ENCODE results near the gene PITX2. TPM values are rescaled to one million over a fixed set of nuclear protein-coding genes. Genes with fewer than 3 reads are reported as not detected.

The PITX2 gene
- total RNA-seq, 1 donor from 2014 or later: not detected

- no peaks in the 10 kb centered on the region for H3K9me3 ChIP-seq (replicated peaks)
- H3K4me1 ChIP-seq: peaks cover 46% of the 10 kb centered on the region
- H3K4me3 ChIP-seq: peak overlapping the region; percentile 57
- intact Hi-C loops (cut with micrococcal nuclease): no loop called here
- peaks cover 100% of the 10 kb centered on the region for H3K27me3 ChIP-seq (ENCODE audit: low read depth)
- no peak overlapping the region for H3K27ac ChIP-seq (replicated peaks)
- DNase-seq: no peak
- H3K36me3 ChIP-seq: no peaks in the 10 kb centered on the region
- TF ChIP-seq CTCF (IDR thresholded peaks at IDR 0.05; ENCODE audit: borderline replicate concordance): no peak
These were observed 9.9 kb upstream of the PITX2 start for GRCh38 chr4:110632506-110633357.

- peak; percentile 70 for TF ChIP-seq CTCF (IDR thresholded peaks at IDR 0.05; ENCODE audit: borderline replicate concordance)
- Histone ChIP-seq H3K4me1 (peaks cover 37% of the 10 kb centered on the region), H3K27ac (replicated peaks) (no peak overlapping the region), H3K36me3 (no peaks in the 10 kb centered on the region), H3K9me3 (replicated peaks) (no peaks in the 10 kb centered on the region), H3K4me3 (peak overlapping the region; percentile 57), H3K27me3 (ENCODE audit: low read depth) (peaks cover 100% of the 10 kb centered on the region)
- DNase-seq: peak; percentile 49
- intact Hi-C loops (cut with micrococcal nuclease): no loop called here
These were observed 9.0 kb upstream of the PITX2 start for GRCh38 chr4:110631584-110632505.

DNA sequence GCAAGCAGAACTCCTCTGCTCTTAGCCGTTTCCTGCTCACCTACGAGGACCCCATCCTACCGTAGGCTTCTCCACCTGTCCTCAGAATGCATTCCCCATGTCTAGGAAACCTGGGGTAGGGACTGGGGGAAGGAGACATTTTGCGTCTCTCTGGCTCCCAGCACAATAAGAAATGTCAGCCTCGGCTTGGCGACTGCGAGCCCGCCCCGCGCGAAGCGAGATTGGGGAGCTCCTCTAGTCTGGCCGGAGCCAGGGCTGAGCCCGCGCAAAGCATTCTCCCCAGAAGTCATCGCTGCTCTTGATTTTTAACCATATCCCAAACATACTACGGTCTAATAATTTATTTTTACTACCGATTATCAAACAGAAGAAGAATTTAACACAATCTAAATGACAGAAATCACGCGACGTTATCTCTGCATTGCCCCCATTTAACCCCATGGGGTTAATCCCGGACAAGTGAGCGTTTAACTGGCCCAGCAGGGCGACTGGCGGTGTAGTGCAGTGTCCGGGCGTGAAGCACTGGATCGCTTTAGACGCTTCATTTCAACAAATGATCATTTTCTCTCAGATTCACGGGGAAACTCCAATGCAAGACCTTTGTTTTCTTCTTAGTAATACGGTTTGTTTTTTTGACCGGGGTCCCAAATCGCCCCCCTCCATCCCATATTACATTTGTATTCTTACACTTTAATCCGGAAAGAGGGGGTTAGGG, 8.0 kb upstream of the PITX2 start:
- Histone ChIP-seq H3K27me3 (ENCODE audit: low read depth) (peaks cover 100% of the 10 kb centered on the region), H3K36me3 (no peaks in the 10 kb centered on the region), H3K9me3 (replicated peaks) (no peaks in the 10 kb centered on the region), H3K4me3 (no peak overlapping the region), H3K4me1 (peaks cover 30% of the 10 kb centered on the region), H3K27ac (replicated peaks) (no peak overlapping the region)
- TF ChIP-seq CTCF (IDR thresholded peaks at IDR 0.05; ENCODE audit: borderline replicate concordance): no peak
- intact Hi-C loops (cut with micrococcal nuclease): no loop called here
- DNase-seq: no peak

DNA sequence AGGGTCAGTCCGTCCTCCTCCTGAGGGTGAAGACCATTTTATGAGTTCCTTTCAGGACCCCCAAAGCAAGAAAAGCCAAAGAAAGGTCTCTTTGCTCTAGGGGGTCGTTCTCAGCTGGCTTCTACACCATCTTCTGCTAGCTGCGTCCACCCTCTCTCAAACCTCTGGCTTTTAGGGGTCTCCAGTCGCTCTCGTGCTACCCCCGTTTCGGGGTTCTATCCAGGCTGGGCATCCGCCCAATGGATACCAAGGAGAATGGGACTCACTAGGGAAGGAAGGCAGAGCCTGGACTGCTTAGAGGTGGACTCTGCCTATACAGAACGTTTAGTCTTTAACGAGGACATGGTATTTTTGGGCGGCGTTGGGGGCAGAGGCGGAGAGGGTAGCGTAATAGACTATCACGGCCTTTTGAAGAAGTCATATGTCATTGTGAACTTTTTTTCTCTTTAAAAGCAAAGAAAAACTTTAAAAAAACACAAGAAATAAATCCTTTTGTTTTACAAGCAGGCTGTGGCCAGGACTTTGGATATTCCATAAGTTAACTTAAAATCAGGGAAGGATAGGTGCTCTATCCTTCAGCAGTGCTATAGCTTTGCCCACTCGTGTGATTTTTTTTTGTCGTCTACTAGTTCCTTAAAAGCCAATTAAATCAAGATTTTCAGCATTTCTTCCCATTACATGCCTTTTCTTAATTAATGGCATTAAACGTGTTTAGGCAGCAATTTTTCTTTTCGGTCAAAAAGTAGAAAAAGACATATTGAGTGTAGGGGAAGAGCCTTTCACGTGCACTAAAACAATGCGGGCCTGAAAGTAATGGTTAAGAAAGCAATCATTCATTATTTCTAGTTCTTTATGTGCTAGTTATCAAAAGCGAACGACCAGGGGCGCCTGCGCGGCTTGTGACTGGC, 7.2 kb upstream of the PITX2 start:
- Histone ChIP-seq H3K4me3 (no peak overlapping the region), H3K9me3 (replicated peaks) (no peaks in the 10 kb centered on the region), H3K4me1 (peaks cover 30% of the 10 kb centered on the region), H3K36me3 (no peaks in the 10 kb centered on the region), H3K27ac (replicated peaks) (no peak overlapping the region), H3K27me3 (ENCODE audit: low read depth) (peaks cover 100% of the 10 kb centered on the region)
- intact Hi-C loops (cut with micrococcal nuclease): no loop called here
- DNase-seq: no peak
- TF ChIP-seq CTCF (IDR thresholded peaks at IDR 0.05; ENCODE audit: borderline replicate concordance): no peak

Measured in left ventricle myocardium inferior (tissue), 1 donor.